SK-N-SH (cell line): ENCODE data around the gene TCEANC. TPM values are rescaled to one million over a fixed set of nuclear protein-coding genes. Genes with fewer than 3 reads are reported as not detected.

Experiments
- CTCF ChIA-PET: fragments of 300-600, 350-600 bp; formaldehyde crosslinking; extraction: SDS; loops from one replicate; lab custom pipeline; 2021; lab: Yijun Ruan, JAX
- POLR2A ChIA-PET: fragments of 350-600 bp; sonication (Branson Sonifier 250); formaldehyde crosslinking; extraction: SDS; loops from one replicate; lab custom pipeline; 2020; ENCODE audit warnings: antibody characterized with exemption, inconsistent platforms; lab: Yijun Ruan, JAX
- DNase-seq: peaks from one replicate; pipeline ENCODE4 v3.0.0; 2012
- H2AFZ ChIP-seq: fragments of 200-600 bp; sonication (generic); 2 replicates; pipeline ENCODE4 v1.8.1; 2016; ENCODE audit warnings: antibody characterized with exemption, mild to moderate bottlenecking, low read depth
- H3F3A ChIP-seq: fragments of 200-600 bp; sonication (generic); replicated peaks from 2 replicates; pipeline ENCODE3; 2016; ENCODE audit warnings: antibody characterized with exemption, mild to moderate bottlenecking; ENCODE audit not compliant: insufficient read depth
- H3K27ac ChIP-seq, 2 experiments: fragments of 200-500 bp in 1 of 2; fragments of 200-600 bp in 1 of 2; sonication (Bioruptor generic) in 1 of 2; sonication (generic), shearing (Covaris generic) in 1 of 2; 2 replicates each; pipeline versions ENCODE4 v1.5.1 to v1.6.1; 2014 to 2016; ENCODE audit warnings: low read depth in 2 of 2, inconsistent platforms in 1 of 2, low read length in 1 of 2, mild to moderate bottlenecking in 1 of 2, mixed read lengths in 1 of 2
- H3K27me3 ChIP-seq: fragments of 200-600 bp; sonication (generic), shearing (Covaris generic); 2 replicates; pipeline ENCODE4 v1.6.1; 2016; ENCODE audit warnings: mixed run types; ENCODE audit not compliant: insufficient read depth
- H3K36me3 ChIP-seq, 2 experiments: fragments of 200-500 bp in 1 of 2; fragments of 200-600 bp in 1 of 2; sonication (Bioruptor generic) in 1 of 2; sonication (generic) in 1 of 2; replicated peaks in 1 of 2; 2 replicates each; pipeline versions ENCODE3 to v1.5.1; 2014 to 2016; ENCODE audit warnings: low read length in 1 of 2, mild to moderate bottlenecking in 1 of 2; ENCODE audit not compliant: insufficient read depth in 2 of 2, control insufficient read depth in 1 of 2
- H3K4me1 ChIP-seq, 2 experiments: fragments of 200-500 bp in 1 of 2; fragments of 200-600 bp in 1 of 2; sonication (Bioruptor generic) in 1 of 2; sonication (generic), shearing (Covaris generic) in 1 of 2; 2 replicates each; pipeline versions ENCODE4 v1.5.1 to v1.6.1; 2014 to 2016; ENCODE audit warnings: low read depth in 1 of 2, low read length in 1 of 2, mixed run types in 1 of 2; ENCODE audit not compliant: insufficient read depth in 2 of 2, control insufficient read depth in 1 of 2
- H3K4me2 ChIP-seq: fragments of 200-600 bp; sonication (generic), shearing (Covaris generic); 2 replicates; pipeline ENCODE4 v1.6.1; 2017; ENCODE audit warnings: mixed run types
- H3K4me3 ChIP-seq, 2 experiments: fragments of 200-500 bp in 1 of 2; fragments of 200-600 bp in 1 of 2; sonication (Bioruptor generic) in 1 of 2; sonication (generic), shearing (Covaris generic) in 1 of 2; 2 replicates each; pipeline versions ENCODE4 v1.5.1 to v1.8.1; 2014 to 2016; ENCODE audit warnings: low read depth in 2 of 2, inconsistent platforms in 1 of 2, low read length in 1 of 2, mild to moderate bottlenecking in 1 of 2, mixed read lengths in 1 of 2, moderate library complexity in 1 of 2
- H3K79me2 ChIP-seq: fragments of 200-600 bp; sonication (generic); 2 replicates; pipeline ENCODE4 v1.8.1; 2017; ENCODE audit warnings: mild to moderate bottlenecking; ENCODE audit not compliant: insufficient read depth
- H3K9ac ChIP-seq: fragments of 200-600 bp; sonication (generic); 2 replicates; pipeline ENCODE4 v1.6.1; 2017; ENCODE audit warnings: mixed run types
- H3K9me2 ChIP-seq: fragments of 200-600 bp; sonication (generic); 2 replicates; pipeline ENCODE4 v1.6.1; 2017; ENCODE audit warnings: mixed run types
- H3K9me3 ChIP-seq: fragments of 200-600 bp; sonication (generic); 2 replicates; pipeline ENCODE4 v1.6.1; 2017; ENCODE audit warnings: mixed run types, mild to moderate bottlenecking, moderate library complexity
- H4K20me1 ChIP-seq: fragments of 200-600 bp; sonication (generic); 2 replicates; pipeline ENCODE4 v1.6.1; 2017; ENCODE audit warnings: mild to moderate bottlenecking, mixed run types; ENCODE audit not compliant: insufficient read depth
- CHD2 ChIP-seq: fragments of 150-350 bp; IDR thresholded peaks from 2 replicates; pipeline ENCODE4 v1.6.1; 2018; ENCODE audit warnings: low read length; ENCODE audit not compliant: partially characterized antibody
- ELF1 ChIP-seq: IDR thresholded peaks from 2 replicates; pipeline ENCODE4 v1.4.0; 2012
- FOSL2 ChIP-seq: IDR thresholded peaks from 2 replicates; pipeline ENCODE4 v1.4.0; 2012; ENCODE audit warnings: low read depth, mild to moderate bottlenecking, moderate library complexity, borderline replicate concordance
- FOXJ3 ChIP-seq: sonication (generic); formaldehyde crosslinking; IDR thresholded peaks from 2 replicates; pipeline ENCODE4 v1.5.1; 2020; ENCODE audit warnings: mild to moderate bottlenecking, missing genetic modification reagents
- GABPA ChIP-seq: IDR thresholded peaks from 2 replicates; pipeline ENCODE4 v1.4.0; 2012; ENCODE audit warnings: low read depth, mild to moderate bottlenecking
- GATA2 ChIP-seq: sonication (generic); formaldehyde crosslinking; IDR thresholded peaks from 2 replicates; pipeline ENCODE4 v1.5.0; 2020; ENCODE audit warnings: mild to moderate bottlenecking, missing genetic modification reagents
- NFIC ChIP-seq: IDR thresholded peaks from 2 replicates; pipeline ENCODE4 v1.4.0; 2012; ENCODE audit warnings: borderline replicate concordance
- POLR2AphosphoS5 ChIP-seq: IDR thresholded peaks from 2 replicates; pipeline ENCODE4 v1.6.1; 2012; ENCODE audit warnings: low read depth, low read length
- RXRA ChIP-seq: IDR thresholded peaks from 2 replicates; pipeline ENCODE4 v1.4.0; 2012; ENCODE audit warnings: low read depth, mild to moderate bottlenecking, borderline replicate concordance
- SIN3A ChIP-seq: IDR thresholded peaks from 2 replicates; pipeline ENCODE4 v1.6.1; 2012; ENCODE audit warnings: low read depth, mild to moderate bottlenecking, low read length, moderate library complexity, borderline replicate concordance
- SMC3 ChIP-seq: IDR thresholded peaks from 2 replicates; pipeline ENCODE4 v1.6.1; 2012; ENCODE audit warnings: low read depth, low read length, improper control_type of control experiment
- TCF12 ChIP-seq: IDR thresholded peaks from 2 replicates; pipeline ENCODE4 v1.4.0; 2012
- WGBS: methylation state at CpG from one replicate; pipeline ENCODE4 v1.1.6; 2017; ENCODE audit warnings: low lambda C conversion rate; 5-methylcytosine and 5-hydroxymethylcytosine counted together
- polyA plus RNA-seq, 3 experiments: library from polyadenylated mRNA; depleted of rRNA; stranded (reverse); fragments of >200 nt; gene quantifications; 2 replicates each; pipeline ENCODE4 v1.2.3, GENCODE V29; 2012
- TF ChIP-seq, protein P1 (sequence below): IDR thresholded peaks from 2 replicates; pipeline ENCODE4; 2012
- TF ChIP-seq, protein P2 (sequence below): IDR thresholded peaks from 2 replicates; pipeline ENCODE4 v1.4.0; 2012; ENCODE audit warnings: low read depth
- TF ChIP-seq, protein P3 (sequence below): fragments of 200-600 bp; sonication (generic); IDR thresholded peaks from 2 replicates; pipeline ENCODE4 v1.6.1; 2017; ENCODE audit warnings: antibody characterized with exemption, mild to moderate bottlenecking, moderate library complexity
- TF ChIP-seq, protein P4 (sequence below): fragments of 150-350 bp; IDR thresholded peaks from 2 replicates; pipeline ENCODE4 v1.6.1; 2016; ENCODE audit warnings: mild to moderate bottlenecking, low read depth, low read length
- TF ChIP-seq, protein P5 (sequence below): fragments of 150-350 bp; IDR thresholded peaks from 2 replicates; pipeline ENCODE4 v1.6.1; 2017; ENCODE audit warnings: antibody characterized with exemption, low read length, low read depth, borderline replicate concordance
- TF ChIP-seq, protein P6 (sequence below): IDR thresholded peaks from 2 replicates; pipeline ENCODE4 v1.4.0; 2012; ENCODE audit warnings: low read depth, borderline replicate concordance
- TF ChIP-seq, protein P7 (sequence below): IDR thresholded peaks from 2 replicates; pipeline ENCODE4 v1.4.0; 2012; ENCODE audit warnings: low read depth, borderline replicate concordance

TCEANC gene
- polyA plus RNA-seq, 1 of the 3 experiments (the other 2 are of a cell fraction), result 0.84 TPM

DNA sequence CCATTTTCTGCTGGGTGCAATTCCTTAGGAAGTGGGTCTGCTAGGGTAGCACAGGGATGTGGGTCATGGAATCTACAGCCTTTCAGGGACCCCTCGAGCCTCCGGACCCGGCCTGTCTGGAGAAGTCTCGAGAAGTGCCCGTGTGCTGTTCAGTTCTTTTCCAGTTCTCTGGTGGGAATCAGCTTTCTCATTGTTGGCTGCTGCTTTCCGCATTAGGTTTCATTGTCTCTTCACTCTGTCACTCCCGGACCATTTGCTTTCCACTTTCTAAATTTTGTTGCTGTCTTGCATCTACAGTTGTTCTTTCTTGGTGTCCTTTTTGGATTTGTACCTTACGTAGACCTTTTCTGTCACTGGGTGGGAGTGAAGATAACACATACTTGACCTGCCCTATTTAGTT, 42.0 kb downstream of the TCEANC start:
- 98% methylated on average over 8 of the region's 8 CpGs for WGBS
- ChIA-PET POLR2A (no interaction called here), CTCF (no interaction called here)
- H2AFZ ChIP-seq, result no peak overlapping the region
- no peak overlapping the region for H3K27ac ChIP-seq
- no peak overlapping the region for H3K4me2 ChIP-seq
- H3F3A ChIP-seq, result no peaks in the 10 kb centered on the region
- H3K27me3 ChIP-seq, result no peaks in the 10 kb centered on the region
- no peak overlapping the region for H3K4me3 ChIP-seq
- H3K9me3 ChIP-seq, result no peaks in the 10 kb centered on the region
- H3K36me3 ChIP-seq, result no peaks in the 10 kb centered on the region
- TF ChIP-seq, protein P1, sequence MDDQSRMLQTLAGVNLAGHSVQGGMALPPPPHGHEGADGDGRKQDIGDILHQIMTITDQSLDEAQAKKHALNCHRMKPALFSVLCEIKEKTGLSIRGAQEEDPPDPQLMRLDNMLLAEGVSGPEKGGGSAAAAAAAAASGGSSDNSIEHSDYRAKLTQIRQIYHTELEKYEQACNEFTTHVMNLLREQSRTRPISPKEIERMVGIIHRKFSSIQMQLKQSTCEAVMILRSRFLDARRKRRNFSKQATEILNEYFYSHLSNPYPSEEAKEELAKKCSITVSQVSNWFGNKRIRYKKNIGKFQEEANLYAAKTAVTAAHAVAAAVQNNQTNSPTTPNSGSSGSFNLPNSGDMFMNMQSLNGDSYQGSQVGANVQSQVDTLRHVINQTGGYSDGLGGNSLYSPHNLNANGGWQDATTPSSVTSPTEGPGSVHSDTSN, result no peak
- TF ChIP-seq TCF12 (no peak), GATA2 (no peak), POLR2AphosphoS5 (no peak), NFIC (no peak), FOSL2 (no peak), SMC3 (no peak)
- TF ChIP-seq, protein P2, sequence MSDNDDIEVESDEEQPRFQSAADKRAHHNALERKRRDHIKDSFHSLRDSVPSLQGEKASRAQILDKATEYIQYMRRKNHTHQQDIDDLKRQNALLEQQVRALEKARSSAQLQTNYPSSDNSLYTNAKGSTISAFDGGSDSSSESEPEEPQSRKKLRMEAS, result no peak
- DNase-seq, result no peak
- H3K79me2 ChIP-seq, result peaks cover 91% of the 10 kb centered on the region
- H4K20me1 ChIP-seq, result peaks cover 52% of the 10 kb centered on the region
- no peaks in the 10 kb centered on the region for H3K9me2 ChIP-seq
- peaks cover 2 to 35% of the 10 kb centered on the region in 2 experiments for H3K4me1 ChIP-seq
- H3K9ac ChIP-seq, result no peak overlapping the region

DNA sequence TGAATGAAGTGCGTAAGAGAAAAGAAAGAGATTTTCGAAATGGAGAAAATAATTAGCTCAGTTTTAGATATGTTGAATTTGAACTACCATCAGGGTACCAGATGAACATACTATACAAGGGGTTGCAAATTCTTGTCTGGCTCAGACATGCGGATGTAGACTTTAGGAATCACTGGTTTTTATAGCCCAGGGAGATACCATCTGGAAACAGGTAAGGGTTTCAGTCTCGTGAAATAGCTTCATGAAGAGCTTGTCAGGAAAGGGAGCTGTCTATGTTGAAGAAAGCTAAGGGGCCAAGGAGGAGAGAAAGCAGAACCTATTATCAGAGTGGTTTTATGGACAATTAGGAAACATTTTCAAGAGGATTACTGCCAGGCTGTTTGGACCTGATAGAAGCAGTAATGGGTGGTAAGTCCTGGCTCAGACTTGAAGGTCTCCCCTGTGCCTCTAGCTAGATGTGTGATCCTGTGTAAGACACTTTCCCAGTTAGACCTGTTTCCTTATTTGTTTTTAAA, 42.7 kb downstream of the TCEANC start:
- CTCF ChIA-PET, result interaction anchor here (0.6 to 1.1 kb wide), 2 partner anchors 21 to 969 kb away, joined by 3 to 4 read pairs; no protein-coding TSS in a partner anchor
- no peak overlapping the region for H2AFZ ChIP-seq
- no peaks in the 10 kb centered on the region for H3K36me3 ChIP-seq
- no peaks in the 10 kb centered on the region for H3K9me2 ChIP-seq
- H3K9me3 ChIP-seq, result no peaks in the 10 kb centered on the region
- WGBS, result 98% methylated on average over 4 of the region's 4 CpGs
- H3K9ac ChIP-seq, result no peak overlapping the region
- no peak overlapping the region for H3K27ac ChIP-seq
- H4K20me1 ChIP-seq, result peaks cover 47% of the 10 kb centered on the region
- no peaks in the 10 kb centered on the region for H3K27me3 ChIP-seq
- no peak overlapping the region for H3K4me3 ChIP-seq
- DNase-seq, result no peak
- H3F3A ChIP-seq, result no peaks in the 10 kb centered on the region
- peaks cover 2 to 35% of the 10 kb centered on the region in 2 experiments for H3K4me1 ChIP-seq
- H3K4me2 ChIP-seq, result no peak overlapping the region
- POLR2A ChIA-PET, result no interaction called here
- H3K79me2 ChIP-seq, result peaks cover 91% of the 10 kb centered on the region
- TF ChIP-seq GABPA (no peak), ELF1 (no peak), RXRA (no peak), POLR2AphosphoS5 (no peak), SIN3A (no peak), CHD2 (no peak), TCF12 (no peak), NFIC (no peak), FOXJ3 (no peak)
- TF ChIP-seq, protein P3, sequence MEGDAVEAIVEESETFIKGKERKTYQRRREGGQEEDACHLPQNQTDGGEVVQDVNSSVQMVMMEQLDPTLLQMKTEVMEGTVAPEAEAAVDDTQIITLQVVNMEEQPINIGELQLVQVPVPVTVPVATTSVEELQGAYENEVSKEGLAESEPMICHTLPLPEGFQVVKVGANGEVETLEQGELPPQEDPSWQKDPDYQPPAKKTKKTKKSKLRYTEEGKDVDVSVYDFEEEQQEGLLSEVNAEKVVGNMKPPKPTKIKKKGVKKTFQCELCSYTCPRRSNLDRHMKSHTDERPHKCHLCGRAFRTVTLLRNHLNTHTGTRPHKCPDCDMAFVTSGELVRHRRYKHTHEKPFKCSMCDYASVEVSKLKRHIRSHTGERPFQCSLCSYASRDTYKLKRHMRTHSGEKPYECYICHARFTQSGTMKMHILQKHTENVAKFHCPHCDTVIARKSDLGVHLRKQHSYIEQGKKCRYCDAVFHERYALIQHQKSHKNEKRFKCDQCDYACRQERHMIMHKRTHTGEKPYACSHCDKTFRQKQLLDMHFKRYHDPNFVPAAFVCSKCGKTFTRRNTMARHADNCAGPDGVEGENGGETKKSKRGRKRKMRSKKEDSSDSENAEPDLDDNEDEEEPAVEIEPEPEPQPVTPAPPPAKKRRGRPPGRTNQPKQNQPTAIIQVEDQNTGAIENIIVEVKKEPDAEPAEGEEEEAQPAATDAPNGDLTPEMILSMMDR, result no peak
- TF ChIP-seq, protein P4, sequence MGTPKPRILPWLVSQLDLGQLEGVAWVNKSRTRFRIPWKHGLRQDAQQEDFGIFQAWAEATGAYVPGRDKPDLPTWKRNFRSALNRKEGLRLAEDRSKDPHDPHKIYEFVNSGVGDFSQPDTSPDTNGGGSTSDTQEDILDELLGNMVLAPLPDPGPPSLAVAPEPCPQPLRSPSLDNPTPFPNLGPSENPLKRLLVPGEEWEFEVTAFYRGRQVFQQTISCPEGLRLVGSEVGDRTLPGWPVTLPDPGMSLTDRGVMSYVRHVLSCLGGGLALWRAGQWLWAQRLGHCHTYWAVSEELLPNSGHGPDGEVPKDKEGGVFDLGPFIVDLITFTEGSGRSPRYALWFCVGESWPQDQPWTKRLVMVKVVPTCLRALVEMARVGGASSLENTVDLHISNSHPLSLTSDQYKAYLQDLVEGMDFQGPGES, result no peak
- TF ChIP-seq, protein P5, sequence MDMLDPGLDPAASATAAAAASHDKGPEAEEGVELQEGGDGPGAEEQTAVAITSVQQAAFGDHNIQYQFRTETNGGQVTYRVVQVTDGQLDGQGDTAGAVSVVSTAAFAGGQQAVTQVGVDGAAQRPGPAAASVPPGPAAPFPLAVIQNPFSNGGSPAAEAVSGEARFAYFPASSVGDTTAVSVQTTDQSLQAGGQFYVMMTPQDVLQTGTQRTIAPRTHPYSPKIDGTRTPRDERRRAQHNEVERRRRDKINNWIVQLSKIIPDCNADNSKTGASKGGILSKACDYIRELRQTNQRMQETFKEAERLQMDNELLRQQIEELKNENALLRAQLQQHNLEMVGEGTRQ, result no peak
- TF ChIP-seq, protein P6, sequence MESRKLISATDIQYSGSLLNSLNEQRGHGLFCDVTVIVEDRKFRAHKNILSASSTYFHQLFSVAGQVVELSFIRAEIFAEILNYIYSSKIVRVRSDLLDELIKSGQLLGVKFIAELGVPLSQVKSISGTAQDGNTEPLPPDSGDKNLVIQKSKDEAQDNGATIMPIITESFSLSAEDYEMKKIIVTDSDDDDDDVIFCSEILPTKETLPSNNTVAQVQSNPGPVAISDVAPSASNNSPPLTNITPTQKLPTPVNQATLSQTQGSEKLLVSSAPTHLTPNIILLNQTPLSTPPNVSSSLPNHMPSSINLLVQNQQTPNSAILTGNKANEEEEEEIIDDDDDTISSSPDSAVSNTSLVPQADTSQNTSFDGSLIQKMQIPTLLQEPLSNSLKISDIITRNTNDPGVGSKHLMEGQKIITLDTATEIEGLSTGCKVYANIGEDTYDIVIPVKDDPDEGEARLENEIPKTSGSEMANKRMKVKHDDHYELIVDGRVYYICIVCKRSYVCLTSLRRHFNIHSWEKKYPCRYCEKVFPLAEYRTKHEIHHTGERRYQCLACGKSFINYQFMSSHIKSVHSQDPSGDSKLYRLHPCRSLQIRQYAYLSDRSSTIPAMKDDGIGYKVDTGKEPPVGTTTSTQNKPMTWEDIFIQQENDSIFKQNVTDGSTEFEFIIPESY, result no peak
- TF ChIP-seq, protein P7, sequence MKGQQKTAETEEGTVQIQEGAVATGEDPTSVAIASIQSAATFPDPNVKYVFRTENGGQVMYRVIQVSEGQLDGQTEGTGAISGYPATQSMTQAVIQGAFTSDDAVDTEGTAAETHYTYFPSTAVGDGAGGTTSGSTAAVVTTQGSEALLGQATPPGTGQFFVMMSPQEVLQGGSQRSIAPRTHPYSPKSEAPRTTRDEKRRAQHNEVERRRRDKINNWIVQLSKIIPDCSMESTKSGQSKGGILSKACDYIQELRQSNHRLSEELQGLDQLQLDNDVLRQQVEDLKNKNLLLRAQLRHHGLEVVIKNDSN, result no peak
